Measurements from ENCODE around the gene TGM4. TPM values are rescaled to one million over a fixed set of nuclear protein-coding genes. Genes with fewer than 3 reads are reported as not detected.

The TGM4 gene
- polyA plus RNA-seq, 1 experiment = 0.12 TPM

DNA sequence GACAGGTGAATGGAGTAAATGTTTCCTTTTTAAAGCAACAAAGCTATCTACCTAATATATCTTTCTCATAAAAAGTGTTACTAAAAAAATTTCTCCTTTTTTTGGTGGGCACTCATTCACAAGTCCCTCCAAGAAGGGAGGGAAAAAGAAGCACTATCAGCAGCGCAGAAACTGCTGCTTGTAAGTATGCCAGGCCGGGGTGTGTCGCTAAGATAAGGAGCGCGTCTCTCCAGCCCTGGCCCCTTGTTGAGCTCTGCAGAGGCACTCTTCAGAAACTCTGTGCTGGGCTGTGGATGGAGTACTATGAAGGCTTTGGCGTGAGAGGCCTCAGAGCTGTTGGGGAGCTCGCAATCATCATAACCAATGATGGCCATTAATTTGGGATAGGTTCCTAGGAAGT, 52.5 kb downstream of the TGM4 start:
- Histone ChIP-seq H3K27ac (ENCODE audit: low read depth, low read length) (no peak overlapping the region), H3K9me3 (ENCODE audit: control insufficient read depth, insufficient read depth, low read length) (no peaks in the 10 kb centered on the region), H3K4me3 (ENCODE audit: low read depth, low read length) (no peak overlapping the region), H3K27me3 (ENCODE audit: control insufficient read depth, insufficient read depth, low read length) (no peaks in the 10 kb centered on the region)
- no peak for DNase-seq (ENCODE audit: low read depth, low spot score)
- CTCF ChIA-PET = no interaction called here
- POLR2A ChIA-PET = no interaction called here
- no peak for TF ChIP-seq CTCF (IDR thresholded peaks at IDR 0.05; ENCODE audit: low read depth, low read length)

DNA sequence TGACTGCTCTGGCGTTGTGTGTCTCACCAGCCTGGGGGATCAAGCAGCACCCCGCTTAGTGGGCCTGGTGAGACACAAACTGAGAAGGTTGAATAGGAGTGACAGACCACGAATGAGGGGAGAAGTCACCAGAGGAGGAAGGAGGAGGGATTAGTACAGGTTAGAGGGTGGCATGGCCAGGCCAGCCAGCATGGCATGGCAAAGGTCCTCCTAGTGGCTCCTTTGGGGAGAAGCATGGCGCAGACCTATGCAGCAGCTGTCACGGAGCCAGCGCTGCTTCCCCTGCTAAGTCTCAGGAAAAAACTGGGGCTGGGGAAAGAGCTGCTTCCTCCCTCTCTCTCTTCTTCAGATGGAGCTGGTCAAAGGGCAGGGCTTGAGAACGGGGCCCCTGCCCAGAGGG, 53.0 kb downstream of the TGM4 start:
- no peak overlapping the region for H3K27ac ChIP-seq (ENCODE audit: low read depth, low read length)
- TF ChIP-seq CTCF (IDR thresholded peaks at IDR 0.05; ENCODE audit: low read depth, low read length) = no peak
- ChIA-PET CTCF (no interaction called here), POLR2A (no interaction called here)
- no peaks in the 10 kb centered on the region for H3K9me3 ChIP-seq (ENCODE audit: control insufficient read depth, insufficient read depth, low read length)
- H3K27me3 ChIP-seq (ENCODE audit: control insufficient read depth, insufficient read depth, low read length) = no peaks in the 10 kb centered on the region
- no peak for DNase-seq (ENCODE audit: low read depth, low spot score)
- H3K4me3 ChIP-seq (ENCODE audit: low read depth, low read length) = no peak overlapping the region

DNA sequence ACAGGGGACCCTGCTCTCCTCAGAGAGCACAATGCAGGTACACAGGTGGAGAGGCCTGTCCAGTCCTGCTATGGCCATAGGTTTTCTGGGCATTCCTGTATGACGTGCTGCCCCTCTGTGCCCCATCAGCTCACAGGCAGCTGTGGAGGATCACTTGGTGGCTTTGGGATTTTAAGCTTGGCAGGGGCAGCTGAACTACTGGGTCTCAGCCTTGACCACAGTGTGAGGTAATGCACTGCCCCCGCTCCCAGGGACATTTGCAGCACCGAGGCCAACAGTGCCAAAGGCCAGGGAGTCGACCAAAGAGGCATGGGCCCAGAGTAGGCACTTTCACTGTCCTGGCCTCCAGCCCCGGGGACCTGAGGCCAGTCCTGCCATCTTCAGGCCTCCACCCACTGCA, 55.4 kb downstream of the TGM4 start:
- Histone ChIP-seq H3K4me3 (ENCODE audit: low read depth, low read length) (no peak overlapping the region), H3K27me3 (ENCODE audit: control insufficient read depth, insufficient read depth, low read length) (no peaks in the 10 kb centered on the region), H3K9me3 (ENCODE audit: control insufficient read depth, insufficient read depth, low read length) (no peaks in the 10 kb centered on the region), H3K27ac (ENCODE audit: low read depth, low read length) (no peak overlapping the region)
- no peak for DNase-seq (ENCODE audit: low read depth, low spot score)
- CTCF ChIA-PET = no interaction called here
- no peak for TF ChIP-seq CTCF (IDR thresholded peaks at IDR 0.05; ENCODE audit: low read depth, low read length)
- POLR2A ChIA-PET = no interaction called here

GRCh38 chr3:44930911-44931310, 56.5 kb downstream of the TGM4 start:
- Histone ChIP-seq H3K27me3 (ENCODE audit: control insufficient read depth, insufficient read depth, low read length) (no peaks in the 10 kb centered on the region), H3K9me3 (ENCODE audit: control insufficient read depth, insufficient read depth, low read length) (no peaks in the 10 kb centered on the region), H3K27ac (ENCODE audit: low read depth, low read length) (no peak overlapping the region), H3K4me3 (ENCODE audit: low read depth, low read length) (no peak overlapping the region)
- ChIA-PET POLR2A (interaction anchor here (1.1 kb wide), 1 partner anchor 44 kb away, joined by 3 read pairs; no protein-coding TSS in a partner anchor), CTCF (no interaction called here)
- no peak for DNase-seq (ENCODE audit: low read depth, low spot score)
- TF ChIP-seq CTCF (IDR thresholded peaks at IDR 0.05; ENCODE audit: low read depth, low read length) = no peak

DNA sequence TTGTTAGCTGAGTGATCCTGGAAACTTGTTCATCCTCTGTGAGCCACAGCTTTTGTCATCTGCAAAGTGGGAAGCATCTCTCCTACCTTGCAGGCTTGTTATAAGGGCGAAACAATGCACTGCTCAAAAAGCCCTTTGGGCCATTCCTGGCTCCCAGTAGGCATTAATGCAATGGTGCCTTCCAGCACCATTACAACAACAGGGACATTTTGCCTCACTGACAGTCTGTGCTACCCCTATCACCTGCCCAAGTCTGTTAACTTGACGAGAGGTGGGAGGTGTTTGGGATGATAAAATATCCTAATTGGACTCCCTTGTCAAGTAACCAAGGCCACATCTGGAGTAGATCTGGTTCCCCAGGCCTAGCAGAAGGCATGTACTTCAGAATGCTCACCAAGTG, 57.4 kb downstream of the TGM4 start:
- H3K27me3 ChIP-seq (ENCODE audit: control insufficient read depth, insufficient read depth, low read length) = no peaks in the 10 kb centered on the region
- H3K4me3 ChIP-seq (ENCODE audit: low read depth, low read length) = no peak overlapping the region
- no peak for DNase-seq (ENCODE audit: low read depth, low spot score)
- no peak for TF ChIP-seq CTCF (IDR thresholded peaks at IDR 0.05; ENCODE audit: low read depth, low read length)
- ChIA-PET POLR2A (interaction anchor here (1.1 kb wide), 1 partner anchor 43 kb away, joined by 3 read pairs; no protein-coding TSS in a partner anchor), CTCF (no interaction called here)
- no peak overlapping the region for H3K27ac ChIP-seq (ENCODE audit: low read depth, low read length)
- H3K9me3 ChIP-seq (ENCODE audit: control insufficient read depth, insufficient read depth, low read length) = no peaks in the 10 kb centered on the region

All from AG04450 (cell line).